ENCODE results near the gene THBD. TPM values are rescaled to one million over a fixed set of nuclear protein-coding genes. Genes with fewer than 3 reads are reported as not detected.

The THBD gene
- total RNA-seq, 1 experiment from 2014 or later = 3.1 TPM

DNA sequence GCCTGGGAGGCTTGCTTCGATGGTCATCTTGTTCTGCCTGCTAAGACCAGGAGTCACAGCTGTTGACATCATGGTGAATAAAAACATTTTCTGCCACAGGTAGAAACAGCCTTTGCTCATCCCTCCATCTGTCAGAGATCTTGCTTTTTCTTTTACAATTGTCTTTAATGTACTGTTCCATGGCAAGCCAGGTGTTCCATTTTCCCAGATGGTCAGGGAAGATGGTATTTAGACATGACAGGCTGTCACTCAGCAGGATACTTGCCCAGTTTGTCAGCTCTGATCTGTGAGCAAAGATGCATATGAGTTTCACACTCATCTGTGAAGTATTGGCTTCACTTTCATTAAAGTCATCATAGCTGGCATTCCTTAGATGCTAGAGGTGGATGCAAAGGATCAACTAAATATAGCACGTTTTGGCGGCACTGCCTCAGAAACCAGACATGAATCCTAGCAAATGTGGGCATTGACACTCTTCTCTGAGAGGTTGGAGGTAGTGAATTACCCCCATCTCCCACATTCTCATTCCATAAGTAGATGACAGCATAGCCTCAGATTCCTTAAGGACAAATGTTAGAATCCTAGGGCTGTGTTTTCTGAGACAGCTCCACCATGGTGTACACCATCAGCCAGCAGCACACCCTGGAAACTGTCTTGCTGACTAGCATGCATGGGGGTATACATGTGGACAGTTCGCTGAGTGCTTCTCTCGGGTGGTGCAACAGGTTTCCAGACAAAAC lies 10.2 kb downstream of the THBD start:
- Histone ChIP-seq H4K20me1 (ENCODE audit: low read length) (no peaks in the 10 kb centered on the region), H3K36me3 (ENCODE audit: low read depth, low read length) (no peaks in the 10 kb centered on the region), H3K79me2 (ENCODE audit: low read length) (no peaks in the 10 kb centered on the region), H2AFZ (ENCODE audit: low read length) (no peak overlapping the region), H3K4me3 (ENCODE audit: low read length) (no peak overlapping the region), H3F3A (ENCODE audit: low read length, unreplicated experiment) (no peaks in the 10 kb centered on the region), H3K9ac (ENCODE audit: low read length) (no peak overlapping the region), H3K27ac (ENCODE audit: low read length) (no peak overlapping the region), H3K4me1 (ENCODE audit: insufficient read depth, low read length) (no peaks in the 10 kb centered on the region), H3K9me3 (ENCODE audit: low read length) (no peaks in the 10 kb centered on the region), H3K4me2 (ENCODE audit: low read length) (no peak overlapping the region), H3K9me2 (replicated peaks; ENCODE audit: low read length) (no peaks in the 10 kb centered on the region), H3K27me3 (ENCODE audit: low read length) (peaks cover 28% of the 10 kb centered on the region)
- ChIA-PET CTCF (no interaction called here), POLR2A (ENCODE audit: unreplicated experiment) (no interaction called here)
- no TSS peak for BruUV-seq (replicated peaks)
- no peak for TF ChIP-seq EZH2 (IDR thresholded peaks at IDR 0.05; ENCODE audit: low read length, unreplicated experiment)
- TF ChIP-seq, protein P1, sequence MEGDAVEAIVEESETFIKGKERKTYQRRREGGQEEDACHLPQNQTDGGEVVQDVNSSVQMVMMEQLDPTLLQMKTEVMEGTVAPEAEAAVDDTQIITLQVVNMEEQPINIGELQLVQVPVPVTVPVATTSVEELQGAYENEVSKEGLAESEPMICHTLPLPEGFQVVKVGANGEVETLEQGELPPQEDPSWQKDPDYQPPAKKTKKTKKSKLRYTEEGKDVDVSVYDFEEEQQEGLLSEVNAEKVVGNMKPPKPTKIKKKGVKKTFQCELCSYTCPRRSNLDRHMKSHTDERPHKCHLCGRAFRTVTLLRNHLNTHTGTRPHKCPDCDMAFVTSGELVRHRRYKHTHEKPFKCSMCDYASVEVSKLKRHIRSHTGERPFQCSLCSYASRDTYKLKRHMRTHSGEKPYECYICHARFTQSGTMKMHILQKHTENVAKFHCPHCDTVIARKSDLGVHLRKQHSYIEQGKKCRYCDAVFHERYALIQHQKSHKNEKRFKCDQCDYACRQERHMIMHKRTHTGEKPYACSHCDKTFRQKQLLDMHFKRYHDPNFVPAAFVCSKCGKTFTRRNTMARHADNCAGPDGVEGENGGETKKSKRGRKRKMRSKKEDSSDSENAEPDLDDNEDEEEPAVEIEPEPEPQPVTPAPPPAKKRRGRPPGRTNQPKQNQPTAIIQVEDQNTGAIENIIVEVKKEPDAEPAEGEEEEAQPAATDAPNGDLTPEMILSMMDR (conservative IDR thresholded peaks at IDR 0.05; ENCODE audit: low read depth, low read length) = no peak
- TF ChIP-seq EZH2phosphoT487 (IDR thresholded peaks at IDR 0.05; ENCODE audit: borderline replicate concordance, low read length) = no peak
- no peak for DNase-seq
- intact Hi-C loops (cut with micrococcal nuclease) = no loop called here
- ATAC-seq = no peak

DNA sequence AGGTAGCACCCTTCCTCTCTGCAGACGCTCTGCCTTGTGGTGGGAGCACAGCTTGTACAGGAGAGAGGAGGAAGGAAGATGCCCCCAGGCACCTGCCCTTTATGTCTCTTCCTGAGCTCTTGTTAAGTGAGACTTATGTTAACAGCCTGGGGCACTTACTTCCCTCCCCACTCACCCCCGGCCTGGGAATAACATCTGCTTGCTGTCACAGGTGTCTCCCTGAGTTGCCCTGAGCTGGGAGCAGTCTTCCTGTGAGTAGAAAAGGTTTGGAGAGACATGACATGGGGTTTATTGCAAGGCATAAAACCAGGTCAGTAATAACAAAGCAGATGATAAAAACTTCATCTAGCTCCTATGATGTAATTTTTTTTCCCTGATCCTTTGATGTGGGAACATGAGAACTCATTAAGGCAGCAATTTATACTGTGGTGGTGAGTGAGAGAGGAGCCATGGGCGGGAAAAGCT lies 12.4 kb downstream of the THBD start:
- no peaks in the 10 kb centered on the region for H3F3A ChIP-seq (ENCODE audit: low read length, unreplicated experiment)

More for the DNA sequence above, 12.4 kb downstream of the THBD start:
- H4K20me1 ChIP-seq (ENCODE audit: low read length) = no peaks in the 10 kb centered on the region
- H3K4me1 ChIP-seq (ENCODE audit: insufficient read depth, low read length) = no peaks in the 10 kb centered on the region
- no peak overlapping the region for H3K27ac ChIP-seq (ENCODE audit: low read length)
- H3K9ac ChIP-seq (ENCODE audit: low read length) = no peak overlapping the region
- BruUV-seq (replicated peaks) = no TSS peak
- DNase-seq (no peak), ATAC-seq (no peak)
- TF ChIP-seq, protein P1 (conservative IDR thresholded peaks at IDR 0.05; ENCODE audit: low read depth, low read length) = no peak
- TF ChIP-seq EZH2 (IDR thresholded peaks at IDR 0.05; ENCODE audit: low read length, unreplicated experiment) (no peak), EZH2phosphoT487 (IDR thresholded peaks at IDR 0.05; ENCODE audit: borderline replicate concordance, low read length) (no peak)
- POLR2A ChIA-PET (ENCODE audit: unreplicated experiment) = no interaction called here
- H3K9me3 ChIP-seq (ENCODE audit: low read length) = no peaks in the 10 kb centered on the region
- H3K4me2 ChIP-seq (ENCODE audit: low read length) = no peak overlapping the region
- H3K4me3 ChIP-seq (ENCODE audit: low read length) = no peak overlapping the region
- no peaks in the 10 kb centered on the region for H3K36me3 ChIP-seq (ENCODE audit: low read depth, low read length)
- CTCF ChIA-PET = no interaction called here
- H3K79me2 ChIP-seq (ENCODE audit: low read length) = no peaks in the 10 kb centered on the region
- intact Hi-C loops (cut with micrococcal nuclease) = no loop called here
- peaks cover 20% of the 10 kb centered on the region for H3K27me3 ChIP-seq (ENCODE audit: low read length)
- no peak overlapping the region for H2AFZ ChIP-seq (ENCODE audit: low read length)
- no peaks in the 10 kb centered on the region for H3K9me2 ChIP-seq (replicated peaks; ENCODE audit: low read length)
